NT2/D1 (cell line): ENCODE results near the gene ZNF649.

Experiments used
- SUZ12 ChIP-seq: IDR thresholded peaks from 2 replicates; pipeline ENCODE4 v1.6.1; 2011; ENCODE audit not compliant: insufficient read length, insufficient read depth; ENCODE audit errors: extremely low read depth
- YY1 ChIP-seq: IDR thresholded peaks from 2 replicates; pipeline ENCODE4 v1.6.1; 2011; ENCODE audit not compliant: insufficient read length, insufficient read depth
- ZNF274 ChIP-seq: IDR thresholded peaks from 2 replicates; pipeline ENCODE4 v1.6.1; 2011; ENCODE audit warnings: mild to moderate bottlenecking, low read depth, low read length

GRCh38 chr19:51903192-51903591 is 1.6 kb downstream of the ZNF649 start:
- TF ChIP-seq ZNF274 (no peak), YY1 (no peak), SUZ12 (no peak)
